H9 (cell line): Measurements from ENCODE around the gene HHAT. TPM values are rescaled to one million over a fixed set of nuclear protein-coding genes. Genes with fewer than 3 reads are reported as not detected.

ENCODE experiments used
- DNase-seq: peaks from one replicate; pipeline ENCODE4 v3.0.0-alpha.2; 2017
- H2AFZ ChIP-seq: one replicate; pipeline ENCODE4 v1.6.1; 2013; ENCODE audit warnings: mild to moderate bottlenecking, low read length, control low read depth, moderate library complexity
- H2AK5ac ChIP-seq: 2 replicates; pipeline ENCODE4 v1.6.1; 2013; ENCODE audit warnings: low read length, control low read depth, mixed read lengths; ENCODE audit not compliant: insufficient read length
- H2BK120ac ChIP-seq: one replicate; pipeline ENCODE4 v1.6.1; 2013; ENCODE audit warnings: low read depth, mild to moderate bottlenecking, low read length, control low read depth, inconsistent platforms; ENCODE audit not compliant: poor library complexity, severe bottlenecking
- H2BK12ac ChIP-seq: 2 replicates; pipeline ENCODE4 v1.6.1; 2013; ENCODE audit warnings: low read length, control low read depth, mixed read lengths, low read depth; ENCODE audit not compliant: insufficient read length
- H2BK15ac ChIP-seq: 2 replicates; pipeline ENCODE4 v1.6.1; 2013; ENCODE audit warnings: low read depth, low read length, control low read depth
- H2BK20ac ChIP-seq: one replicate; pipeline ENCODE4 v1.6.1; 2013; ENCODE audit warnings: low read depth, mild to moderate bottlenecking, low read length, control low read depth, inconsistent platforms; ENCODE audit not compliant: poor library complexity, severe bottlenecking
- H2BK5ac ChIP-seq: 2 replicates; pipeline ENCODE4 v1.6.1; 2013; ENCODE audit warnings: low read length, control low read depth, mixed read lengths; ENCODE audit not compliant: insufficient read length
- H3K14ac ChIP-seq: 2 replicates; pipeline ENCODE4 v1.6.1; 2013; ENCODE audit warnings: low read length, control low read depth; ENCODE audit not compliant: insufficient read depth
- H3K18ac ChIP-seq: 2 replicates; pipeline ENCODE4 v1.6.1; 2013; ENCODE audit warnings: low read depth, mild to moderate bottlenecking, mixed read lengths, low read length, control low read depth; ENCODE audit not compliant: insufficient read length
- H3K23ac ChIP-seq: 2 replicates; pipeline ENCODE4 v1.6.1; 2013; ENCODE audit warnings: low read length, control low read depth, mixed read lengths, low read depth; ENCODE audit not compliant: insufficient read length
- H3K23me2 ChIP-seq: 2 replicates; pipeline ENCODE4 v1.6.1; 2013; ENCODE audit warnings: low read depth, mild to moderate bottlenecking, mixed read lengths, low read length, control low read depth; ENCODE audit not compliant: insufficient read length, poor library complexity, severe bottlenecking
- H3K27ac ChIP-seq: 2 replicates; pipeline ENCODE4 v1.5.1; 2013; ENCODE audit warnings: low read length, control low read depth, mixed read lengths, low read depth; ENCODE audit not compliant: insufficient read length
- H3K27me3 ChIP-seq: 2 replicates; pipeline ENCODE4 v1.6.1; 2013; ENCODE audit warnings: low read length, control low read depth, inconsistent platforms; ENCODE audit not compliant: insufficient read depth
- H3K4ac ChIP-seq: 2 replicates; pipeline ENCODE4 v1.6.1; 2013; ENCODE audit warnings: low read depth, mild to moderate bottlenecking, control low read depth, inconsistent platforms, low read length, moderate library complexity
- H3K4me1 ChIP-seq: 2 replicates; pipeline ENCODE4 v1.6.1; 2013; ENCODE audit warnings: low read length, control low read depth, inconsistent platforms; ENCODE audit not compliant: insufficient read depth
- H3K4me2 ChIP-seq: 2 replicates; pipeline ENCODE4 v1.6.1; 2013; ENCODE audit warnings: low read length, control low read depth, mixed read lengths; ENCODE audit not compliant: insufficient read length, insufficient read depth
- H3K56ac ChIP-seq: 2 replicates; pipeline ENCODE4 v1.6.1; 2013; ENCODE audit warnings: low read depth, mild to moderate bottlenecking, mixed read lengths, low read length, control low read depth; ENCODE audit not compliant: insufficient read length
- H3K79me1 ChIP-seq: 2 replicates; pipeline ENCODE4 v1.6.1; 2013; ENCODE audit warnings: low read depth, mild to moderate bottlenecking, moderate library complexity, low read length, control low read depth, inconsistent platforms; ENCODE audit not compliant: insufficient read depth, poor library complexity, severe bottlenecking
- H3K79me2 ChIP-seq: 2 replicates; pipeline ENCODE4 v1.6.1; 2013; ENCODE audit warnings: low read length, control low read depth, inconsistent platforms; ENCODE audit not compliant: insufficient read depth
- H3K9ac ChIP-seq: 2 replicates; pipeline ENCODE4 v1.6.1; 2013; ENCODE audit warnings: low read length, control low read depth, mixed read lengths; ENCODE audit not compliant: insufficient read length; ENCODE audit errors: extremely low read depth
- H3K9me3 ChIP-seq: one replicate; pipeline ENCODE4 v1.6.1; 2013; ENCODE audit warnings: low read depth, low read length, inconsistent platforms; ENCODE audit not compliant: control insufficient read depth
- H3T11ph ChIP-seq: one replicate; pipeline ENCODE4 v1.6.1; 2013; ENCODE audit warnings: mild to moderate bottlenecking, low read length, control low read depth, inconsistent platforms
- H4K20me1 ChIP-seq: one replicate; pipeline ENCODE4 v1.6.1; 2013; ENCODE audit not compliant: control insufficient read depth, insufficient read length, insufficient read depth
- H4K5ac ChIP-seq: 2 replicates; pipeline ENCODE4 v1.6.1; 2013; ENCODE audit warnings: low read depth, mild to moderate bottlenecking, mixed read lengths, low read length, control low read depth; ENCODE audit not compliant: insufficient read length
- H4K8ac ChIP-seq: replicated peaks from 2 replicates; pipeline ENCODE4 v1.6.1; 2013; ENCODE audit warnings: low read length, control low read depth, mixed read lengths, low read depth; ENCODE audit not compliant: insufficient read length
- H4K91ac ChIP-seq: 2 replicates; pipeline ENCODE4 v1.6.1; 2013; ENCODE audit warnings: low read depth, mild to moderate bottlenecking, moderate library complexity, mixed read lengths, low read length, control low read depth; ENCODE audit not compliant: insufficient read length
- H3K27ac Mint-ChIP-seq, 3 experiments: 2 replicates in 2 of 3; 3 replicates in 1 of 3; pipeline ENCODE4 v1.8.0; 2020 to 2021; ENCODE audit warnings: mixed read lengths in 3 of 3, mild to moderate bottlenecking in 1 of 3, moderate library complexity in 1 of 3
- H3K27me3 Mint-ChIP-seq: 2 replicates; pipeline ENCODE4 v1.8.0; 2021; ENCODE audit warnings: low read depth, mild to moderate bottlenecking, moderate library complexity, mixed read lengths
- H3K36me3 Mint-ChIP-seq, 3 experiments: 2 replicates in 2 of 3; 3 replicates in 1 of 3; pipeline ENCODE4 v1.8.0; 2020 to 2021; ENCODE audit warnings: low read depth in 3 of 3, mixed read lengths in 3 of 3; ENCODE audit not compliant: insufficient read depth in 1 of 3
- H3K4me1 Mint-ChIP-seq, 2 experiments: 2 replicates each; pipeline ENCODE4 v1.8.0; 2020; ENCODE audit warnings: mixed read lengths in 2 of 2
- H3K4me3 Mint-ChIP-seq, 2 experiments: 2 replicates in 1 of 2; 3 replicates in 1 of 2; pipeline ENCODE4 v1.8.0; 2020 to 2021; ENCODE audit warnings: mild to moderate bottlenecking in 2 of 2, mixed read lengths in 2 of 2, moderate library complexity in 1 of 2
- H3K9me3 Mint-ChIP-seq, 2 experiments: 2 replicates in 1 of 2; 3 replicates in 1 of 2; pipeline ENCODE4 v1.8.0; 2020; ENCODE audit warnings: mild to moderate bottlenecking in 2 of 2, mixed read lengths in 2 of 2, moderate library complexity in 1 of 2
- CTCF ChIP-seq: fragments of 200-600 bp; sonication (generic); conservative IDR thresholded peaks from 3 replicates; pipeline ENCODE4 v1.8.0; 2021; ENCODE audit warnings: antibody characterized with exemption, mild to moderate bottlenecking
- WGBS: extraction: QIAGEN DNeasy Blood & Tissue Kit; methylation state at CpG from one replicate; pipeline ENCODE4 v1.1.7; 2013; ENCODE audit warnings: missing lambda C conversion rate, low lambda C conversion rate, mixed read lengths; ENCODE audit not compliant: insufficient read length; ENCODE audit errors: extremely low coverage; 5-methylcytosine and 5-hydroxymethylcytosine counted together
- total RNA-seq: library from RNA; stranded (reverse); gene quantifications from 2 replicates; pipeline ENCODE4 v1.2.1, GENCODE V29; 2021

Gene HHAT
- total RNA-seq, 1 experiment from 2014 or later: 0.48 TPM

- H3K56ac ChIP-seq: no peak overlapping the region
- no peak overlapping the region for H2BK15ac ChIP-seq
- H3K27ac ChIP-seq: no peak overlapping the region
- no peak for TF ChIP-seq CTCF
- Mint-ChIP-seq H3K27ac (no peak overlapping the region), H3K4me1 (peaks cover 0 to 5% of the 10 kb centered on the region in 2 experiments; a peak in 1 of 4 replicates), H3K36me3 (no peaks in the 10 kb centered on the region), H3K9me3 (no peaks in the 10 kb centered on the region), H3K27me3 (no peaks in the 10 kb centered on the region), H3K4me3 (no peak overlapping the region)
- no peak overlapping the region for H3K23ac ChIP-seq
- no peak overlapping the region for H3K4ac ChIP-seq
- no peak overlapping the region for H3T11ph ChIP-seq
- H2BK20ac ChIP-seq: no peak overlapping the region
- no peaks in the 10 kb centered on the region for H3K4me1 ChIP-seq
- H2AFZ ChIP-seq: no peak overlapping the region
- H4K20me1 ChIP-seq: no peaks in the 10 kb centered on the region
- H2AK5ac ChIP-seq: no peak overlapping the region
- no peak overlapping the region for H3K18ac ChIP-seq
- H2BK5ac ChIP-seq: no peak overlapping the region
- no peak overlapping the region for H2BK12ac ChIP-seq
- H3K14ac ChIP-seq: no peak overlapping the region
- H4K5ac ChIP-seq: no peak overlapping the region
- no peaks in the 10 kb centered on the region for H3K79me1 ChIP-seq
- WGBS: no CpG with 5 or more reads among the region's 4 CpGs
- H3K23me2 ChIP-seq: no peaks in the 10 kb centered on the region
- H3K79me2 ChIP-seq: no peaks in the 10 kb centered on the region
- no peak overlapping the region for H4K91ac ChIP-seq
- no peak overlapping the region for H2BK120ac ChIP-seq
- DNase-seq: no peak
- H3K27me3 ChIP-seq: no peaks in the 10 kb centered on the region
- H4K8ac ChIP-seq: no peak overlapping the region
- H3K4me2 ChIP-seq: no peak overlapping the region
- no peak overlapping the region for H3K9ac ChIP-seq
- H3K9me3 ChIP-seq: no peaks in the 10 kb centered on the region
Observed at GRCh38 chr1:210616356-210616755, 287.7 kb downstream of the HHAT start.
